Stimulated activated CD4-positive, alpha-beta T cell treated with anti-CD3 and anti-CD28 coated beads, Interleukin-1b, Interleukin-23, amount 100 ng/mL, for 1 hour (primary cell): ENCODE measurements around the gene IL13RA1.
"Not testable (repeated sequence)": the region's sequence is repeated elsewhere in the genome, so short reads cannot be mapped to it uniquely, and the experiment has no call there.

Experiments
- DNase-seq, 2 donors: peaks; one replicate each; pipeline ENCODE4 v3.0.0-alpha.2; 2020; ENCODE audit warnings: low read depth in 2 of 2

The IL13RA1 gene

DNA sequence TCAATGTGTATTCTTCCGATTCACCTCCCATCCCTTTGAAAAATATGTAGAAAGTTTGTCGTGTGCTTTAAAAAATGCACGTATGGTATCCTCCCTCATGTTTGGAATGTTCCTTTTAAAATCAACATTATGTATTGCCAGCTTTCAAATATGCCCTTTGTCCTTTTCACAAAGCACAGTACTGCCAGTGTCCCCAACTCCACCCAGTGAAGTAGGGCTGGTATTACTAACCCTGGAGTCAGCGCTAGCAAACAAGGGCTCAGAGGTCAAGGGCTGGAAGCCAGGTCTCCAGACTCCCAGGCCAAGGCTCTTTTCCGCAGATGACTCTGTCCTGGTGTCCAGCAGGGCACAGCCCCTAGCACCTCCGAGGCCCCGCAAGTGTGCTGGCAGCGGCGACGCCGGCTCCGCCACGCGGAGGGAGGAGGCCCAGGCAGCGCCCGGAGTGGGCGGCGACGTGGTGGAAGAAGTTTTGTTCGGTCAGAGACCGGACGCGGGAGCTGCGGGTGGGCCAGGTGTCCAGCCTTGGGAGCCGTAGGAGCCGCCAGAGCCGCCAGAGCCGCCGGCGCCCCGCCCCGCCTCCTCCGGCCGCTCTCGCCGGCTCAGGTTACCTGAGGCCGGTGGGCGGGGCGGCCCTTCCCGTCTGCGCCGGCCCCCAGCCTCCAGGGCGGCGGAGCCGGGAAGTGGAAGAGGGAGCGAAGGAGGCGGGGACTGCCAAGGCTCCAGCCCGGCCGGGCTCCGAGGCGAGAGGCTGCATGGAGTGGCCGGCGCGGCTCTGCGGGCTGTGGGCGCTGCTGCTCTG, at the start of gene IL13RA1:
TSS of gene IL13RA1 (plus strand) at position 720 of the 799 bp plus-strand sequence. CDS start at position 753, 33 bp downstream.
- DNase-seq = no peak

DNA sequence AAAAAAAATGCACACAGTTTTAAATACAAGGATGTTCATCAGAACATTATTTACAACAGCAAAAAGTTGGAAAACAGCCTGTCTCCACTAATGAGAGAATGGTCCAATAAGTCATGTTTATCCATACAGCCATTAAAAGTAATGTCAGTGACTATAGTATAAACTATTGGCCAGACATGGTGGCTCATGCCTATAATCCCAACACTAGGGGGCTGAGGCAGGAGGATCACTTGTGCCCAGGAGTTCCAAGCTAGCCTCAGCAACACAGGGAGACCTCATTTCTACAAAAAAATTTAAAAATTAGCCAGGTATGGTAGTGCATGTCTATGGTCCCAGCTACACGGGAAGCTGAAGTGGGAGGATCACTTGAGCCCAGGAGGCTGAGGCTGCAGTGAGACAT, 48.1 kb upstream of the IL13RA1 start:
- no peak for DNase-seq

GRCh38 chrX:118682258-118683014, 45.0 kb upstream of the IL13RA1 start:
- no peak for DNase-seq

GRCh38 chrX:118685393-118685792, 42.0 kb upstream of the IL13RA1 start:
- no peak for DNase-seq

DNA sequence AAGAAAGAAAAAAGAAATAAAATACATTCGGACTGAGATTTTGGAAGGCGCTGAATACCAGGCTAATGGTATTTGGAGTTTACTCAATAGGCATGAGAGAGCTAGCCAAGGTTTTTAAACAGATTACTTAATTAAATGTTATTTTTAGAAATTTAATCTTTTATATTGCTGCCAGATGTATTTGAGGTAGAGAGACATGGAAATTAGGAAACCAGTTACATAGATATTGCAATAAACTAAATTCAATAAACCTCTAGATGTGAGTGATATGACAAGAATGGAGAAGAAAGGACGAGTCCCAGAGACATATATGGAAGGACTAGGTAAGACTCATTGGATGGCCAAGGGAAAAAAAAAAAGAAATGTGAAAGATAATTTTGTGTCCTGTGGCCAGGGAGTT, 38.5 kb upstream of the IL13RA1 start:
- no peak for DNase-seq

- no peak for DNase-seq
Observed at GRCh38 chrX:118693843-118694242, 33.6 kb upstream of the IL13RA1 start.

DNA sequence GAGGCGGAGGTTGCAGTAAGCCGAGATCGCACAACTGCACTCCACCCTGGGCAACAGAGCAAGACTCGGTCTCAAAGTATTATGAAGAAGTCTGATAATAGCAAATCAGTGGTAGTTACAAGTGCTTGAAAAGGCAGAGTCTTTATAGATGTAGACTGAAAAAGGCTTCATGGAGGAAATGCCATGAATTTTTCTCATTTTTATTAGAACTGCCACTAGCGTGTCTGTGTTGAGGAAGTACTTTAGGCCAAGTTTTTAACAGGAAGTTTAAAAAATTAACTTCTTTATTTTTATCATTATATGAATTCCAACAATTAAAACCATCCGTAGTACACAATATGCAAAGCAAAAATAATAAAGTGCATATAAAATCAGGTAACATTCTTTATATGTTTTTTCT, 32.8 kb upstream of the IL13RA1 start:
- DNase-seq = no peak

DNA sequence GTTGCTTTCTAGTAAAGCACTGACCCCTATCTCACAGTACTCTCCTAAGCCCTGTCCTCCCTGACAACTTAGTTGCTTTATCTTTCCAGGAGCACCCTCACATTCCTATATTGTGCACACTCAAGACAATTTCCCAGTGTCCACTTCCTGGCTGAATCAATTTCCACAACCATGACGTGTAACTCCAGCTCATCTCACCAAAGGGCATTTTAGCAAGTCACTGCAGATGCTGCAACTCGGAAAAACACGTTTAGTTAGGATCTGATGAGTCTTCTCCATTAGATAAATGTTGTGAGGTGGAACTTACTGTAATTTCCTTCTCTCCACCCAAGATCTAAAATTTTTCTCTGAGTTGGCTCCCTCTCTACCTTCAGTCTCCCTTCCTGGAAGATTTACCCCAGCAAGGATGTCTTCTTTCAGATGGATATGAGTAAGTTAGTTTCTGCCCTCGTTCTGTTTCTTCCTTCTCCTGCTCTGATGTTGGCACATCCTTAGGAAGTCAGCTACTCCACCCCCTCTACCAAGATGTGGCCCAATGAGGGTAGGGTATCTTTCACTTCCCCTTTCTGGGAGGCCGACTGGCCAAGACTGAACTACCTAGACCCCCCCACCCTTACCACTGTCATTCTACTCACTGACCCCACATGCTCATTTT, 28.8 kb upstream of the IL13RA1 start:
- no peak for DNase-seq

- no peak for DNase-seq
Observed at GRCh38 chrX:118702741-118703140, 24.7 kb upstream of the IL13RA1 start.

GRCh38 chrX:118706681-118707080, 20.7 kb upstream of the IL13RA1 start:
- DNase-seq = no peak

DNA sequence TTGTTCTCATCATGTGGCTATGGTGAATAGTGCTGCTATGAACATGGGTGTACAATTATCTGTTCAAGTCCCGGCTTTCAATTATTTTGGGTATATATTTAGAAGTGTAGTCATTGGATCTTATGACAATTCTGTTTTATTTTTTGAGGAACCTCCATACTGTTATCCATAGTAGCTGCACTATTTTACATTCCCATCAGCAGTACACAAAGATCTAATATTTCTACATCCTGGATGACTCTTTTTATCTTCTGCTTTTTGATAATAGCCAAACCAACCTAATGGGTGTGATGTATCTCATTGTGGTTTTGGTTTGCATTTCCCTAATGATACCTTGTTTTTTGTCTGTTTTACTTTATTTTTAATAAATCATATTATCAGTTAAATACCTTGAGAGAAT, 12.9 kb upstream of the IL13RA1 start:
- no peak for DNase-seq

DNA sequence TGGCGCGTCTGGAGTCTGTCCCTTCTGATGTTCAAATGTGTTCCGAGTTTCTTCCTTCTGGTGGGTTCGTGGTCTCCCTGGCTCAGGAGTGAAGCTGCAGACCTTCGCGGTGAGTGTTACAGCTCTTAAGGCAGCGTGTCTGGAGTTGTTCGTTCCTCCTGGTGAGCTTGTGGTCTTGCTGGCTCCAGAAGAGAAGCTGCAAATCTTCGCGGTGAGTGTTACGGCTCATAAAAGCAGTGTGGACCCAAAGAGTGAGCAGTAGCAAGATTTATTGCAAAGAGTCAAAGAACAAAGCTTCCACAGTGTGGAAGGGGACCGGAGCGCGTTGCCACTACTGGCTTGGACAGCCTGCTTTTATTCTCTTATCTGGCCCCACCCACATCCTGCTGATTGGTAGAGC, 11.5 kb upstream of the IL13RA1 start:
- DNase-seq = not testable (repeated sequence)

DNA sequence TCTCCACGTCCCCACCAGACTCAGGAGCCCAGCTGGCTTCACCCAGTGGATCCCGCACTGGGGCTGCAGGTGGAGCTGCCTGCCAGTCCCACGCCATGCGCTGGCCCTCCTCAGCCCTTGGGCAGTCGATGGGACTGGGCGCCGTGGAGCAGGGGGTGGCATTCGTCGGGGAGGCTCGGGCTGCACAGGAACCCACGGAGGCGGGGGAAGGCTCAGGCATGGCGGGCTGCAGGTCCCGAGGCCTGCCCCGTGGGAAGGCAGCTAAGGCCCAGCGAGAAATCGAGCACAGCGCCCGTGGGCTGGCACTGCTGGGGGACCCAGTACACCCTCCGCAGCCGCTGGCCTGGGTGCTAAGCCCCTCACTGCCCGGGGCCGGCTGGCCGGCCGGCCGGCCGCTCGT, 10.6 kb upstream of the IL13RA1 start:
- DNase-seq = not testable (repeated sequence)

DNA sequence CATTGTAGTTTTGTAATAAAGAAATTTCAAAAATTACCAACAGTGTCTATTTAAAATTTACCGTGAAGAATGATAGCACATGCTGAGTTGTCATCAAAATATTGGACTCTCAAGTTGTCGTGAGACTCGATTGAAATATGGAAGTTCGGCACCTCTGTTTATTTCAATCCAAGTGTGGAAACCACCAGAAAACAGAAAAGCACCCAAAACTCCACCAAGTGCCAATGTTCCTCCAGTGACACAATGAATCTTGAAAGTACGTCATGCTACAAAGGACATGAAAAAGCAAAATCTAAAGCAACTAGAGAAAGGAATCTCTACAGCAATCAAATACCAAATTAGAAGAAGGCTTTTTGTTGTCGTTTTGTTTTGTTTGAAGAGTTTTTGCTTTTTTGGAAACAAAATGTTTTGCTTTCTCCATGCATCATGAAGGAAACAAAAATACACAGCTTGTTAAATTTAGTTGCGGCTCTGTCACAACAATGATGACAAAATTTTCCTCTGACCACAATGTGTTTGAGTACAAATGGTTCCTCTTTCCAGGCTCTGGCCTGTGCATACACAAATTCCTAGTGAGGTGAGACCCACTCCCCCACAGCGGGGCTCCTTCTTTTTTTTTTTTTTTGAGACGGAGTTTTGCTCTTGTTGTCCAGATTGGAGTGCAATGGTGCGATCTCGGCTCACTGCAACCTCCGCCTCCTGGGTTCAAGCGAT, 9.6 kb upstream of the IL13RA1 start:
- no peak for DNase-seq

- DNase-seq = no peak
Observed at GRCh38 chrX:118718737-118719136, 8.7 kb upstream of the IL13RA1 start.

- no peak for DNase-seq
Observed at GRCh38 chrX:118720058-118720707, 7.2 kb upstream of the IL13RA1 start.

DNA sequence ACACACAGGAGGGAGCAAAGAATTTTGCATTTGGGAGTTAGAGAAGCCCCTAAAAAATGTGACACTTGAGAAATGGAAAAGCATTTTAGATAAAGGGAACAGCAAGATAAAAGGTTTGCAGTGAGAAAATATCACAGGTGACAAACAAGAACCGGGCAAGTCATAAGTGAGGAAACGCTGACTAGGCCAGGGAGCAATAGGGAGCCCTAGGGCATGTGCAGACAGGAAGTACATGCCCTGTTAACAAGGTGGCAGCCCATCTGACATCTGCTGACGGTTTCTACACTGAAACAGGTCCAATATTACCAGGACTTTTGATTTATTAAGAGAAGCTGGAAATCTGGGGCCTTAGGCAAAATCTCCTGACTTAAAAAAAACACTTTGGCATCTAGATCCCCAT, 4.0 kb upstream of the IL13RA1 start:
- DNase-seq = no peak

DNA sequence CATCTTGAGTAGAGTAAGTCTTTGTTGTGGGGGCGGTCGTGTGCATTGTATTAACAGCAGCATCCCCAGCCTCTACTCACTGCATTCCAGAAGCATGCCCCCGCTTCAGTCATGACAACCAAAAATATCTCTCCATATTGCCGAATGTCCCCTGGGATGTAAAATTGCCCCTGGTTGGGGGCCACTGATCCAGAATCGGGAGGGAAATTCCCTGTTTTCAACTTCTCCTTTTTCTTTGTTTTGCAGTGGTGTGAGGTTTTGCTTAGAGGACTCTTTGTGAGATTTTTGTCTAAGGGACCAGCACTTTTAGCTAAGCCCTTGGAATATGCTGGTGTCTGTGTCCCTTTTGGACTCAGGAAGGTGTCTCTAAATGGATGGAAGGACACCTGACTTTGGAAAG, 3.0 kb upstream of the IL13RA1 start:
- DNase-seq = no peak

GRCh38 chrX:118724775-118725174, 2.6 kb upstream of the IL13RA1 start:
- no peak for DNase-seq

DNA sequence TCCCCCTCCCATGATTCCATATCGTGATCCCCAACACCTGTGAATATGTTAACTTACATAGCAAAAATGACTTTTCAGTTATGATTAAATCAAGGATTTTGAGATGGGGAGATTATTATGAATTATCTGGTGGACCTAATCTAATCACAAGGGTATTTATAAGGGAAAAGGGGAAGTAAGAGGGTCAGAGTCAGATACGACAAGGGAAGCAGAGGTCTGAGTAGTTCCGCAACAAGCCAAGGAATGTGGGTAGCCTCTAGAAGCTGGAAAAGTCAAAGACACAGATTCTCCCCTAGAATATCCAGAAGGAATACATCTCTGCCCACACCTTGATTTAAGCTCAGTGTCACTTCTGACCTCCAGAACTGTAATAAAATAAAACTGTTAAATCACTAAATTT, 1.0 kb upstream of the IL13RA1 start:
- DNase-seq = no peak

DNA sequence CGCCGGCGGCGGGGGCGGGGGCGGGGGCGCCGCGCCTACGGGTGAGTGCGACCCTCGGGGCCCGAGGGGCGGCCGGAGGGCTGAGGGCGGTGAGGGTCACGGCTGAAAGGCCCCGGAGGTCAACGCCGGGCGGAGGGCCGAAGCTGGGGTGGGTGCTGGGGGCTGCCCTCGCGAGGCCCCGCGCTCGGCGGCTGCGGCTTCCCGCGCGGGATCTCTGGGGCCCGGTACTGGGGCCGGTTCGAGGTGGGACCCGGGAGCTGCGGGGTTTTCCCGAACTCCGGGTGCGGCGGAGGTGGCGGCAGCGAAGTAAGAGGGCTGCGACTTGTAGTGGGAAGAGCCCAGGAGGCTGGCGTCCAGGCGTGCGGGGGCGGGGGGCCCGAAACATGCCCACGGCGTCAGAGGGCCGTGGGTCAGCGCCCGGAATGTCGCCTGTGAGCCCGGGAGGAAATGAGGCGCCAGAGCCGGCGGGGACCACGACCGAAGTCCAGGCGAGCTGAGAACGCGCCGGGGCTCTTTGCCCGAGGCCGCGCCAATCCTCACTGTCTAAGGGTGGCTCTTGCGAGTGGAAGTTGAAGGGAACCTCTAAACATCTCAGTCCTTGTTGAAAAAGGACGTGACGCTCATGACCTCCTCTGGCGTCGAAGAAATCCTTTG, 407 bp downstream of the IL13RA1 start:
- no peak for DNase-seq
